ENCODE results near the gene TMIE. TPM values are rescaled to one million over a fixed set of nuclear protein-coding genes. Genes with fewer than 3 reads are reported as not detected.

Gene TMIE
- total RNA-seq, 1 experiment from 2014 or later, result 1.1 TPM

DNA sequence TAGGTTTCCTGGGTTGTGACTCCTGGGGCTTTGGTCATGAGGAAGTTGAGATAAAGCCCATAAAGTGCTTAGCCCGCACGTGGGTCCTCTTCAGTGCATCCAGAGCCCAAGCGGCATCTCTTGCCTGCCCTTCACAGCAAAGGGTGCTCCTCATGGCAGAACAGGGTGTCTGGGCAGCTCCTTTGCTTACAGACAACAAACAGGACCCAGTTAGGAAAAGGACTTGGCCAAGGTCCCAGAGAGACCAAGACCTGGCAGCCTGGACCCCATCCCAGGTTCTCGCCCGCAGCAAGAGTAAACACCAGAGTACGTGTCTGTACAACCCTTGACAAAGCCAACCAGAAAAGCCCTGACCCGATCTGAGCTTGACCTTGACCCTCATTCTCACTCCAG, 34.7 kb upstream of the TMIE start:
- Histone ChIP-seq H3K36me3 (ENCODE audit: control insufficient read depth, insufficient read depth, low read length) (no peaks in the 10 kb centered on the region), H3K4me1 (ENCODE audit: control insufficient read depth, insufficient read depth, low read length) (no peaks in the 10 kb centered on the region), H3K27me3 (ENCODE audit: control insufficient read depth, insufficient read depth, low read length) (no peaks in the 10 kb centered on the region), H3K9me3 (ENCODE audit: control insufficient read depth, insufficient read depth, low read depth, low read length) (no peaks in the 10 kb centered on the region), H3K27ac (ENCODE audit: low read length) (no peak overlapping the region), H3K4me3 (ENCODE audit: low read depth in 2 of 2, low read length in 2 of 2) (no peak overlapping the region)
- ChIA-PET POLR2A (no interaction called here), CTCF (no interaction called here)
- TF ChIP-seq, protein P1, sequence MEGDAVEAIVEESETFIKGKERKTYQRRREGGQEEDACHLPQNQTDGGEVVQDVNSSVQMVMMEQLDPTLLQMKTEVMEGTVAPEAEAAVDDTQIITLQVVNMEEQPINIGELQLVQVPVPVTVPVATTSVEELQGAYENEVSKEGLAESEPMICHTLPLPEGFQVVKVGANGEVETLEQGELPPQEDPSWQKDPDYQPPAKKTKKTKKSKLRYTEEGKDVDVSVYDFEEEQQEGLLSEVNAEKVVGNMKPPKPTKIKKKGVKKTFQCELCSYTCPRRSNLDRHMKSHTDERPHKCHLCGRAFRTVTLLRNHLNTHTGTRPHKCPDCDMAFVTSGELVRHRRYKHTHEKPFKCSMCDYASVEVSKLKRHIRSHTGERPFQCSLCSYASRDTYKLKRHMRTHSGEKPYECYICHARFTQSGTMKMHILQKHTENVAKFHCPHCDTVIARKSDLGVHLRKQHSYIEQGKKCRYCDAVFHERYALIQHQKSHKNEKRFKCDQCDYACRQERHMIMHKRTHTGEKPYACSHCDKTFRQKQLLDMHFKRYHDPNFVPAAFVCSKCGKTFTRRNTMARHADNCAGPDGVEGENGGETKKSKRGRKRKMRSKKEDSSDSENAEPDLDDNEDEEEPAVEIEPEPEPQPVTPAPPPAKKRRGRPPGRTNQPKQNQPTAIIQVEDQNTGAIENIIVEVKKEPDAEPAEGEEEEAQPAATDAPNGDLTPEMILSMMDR (IDR thresholded peaks at IDR 0.05), result no peak
- no peak for DNase-seq (ENCODE audit: low read depth, low spot score)
- in situ Hi-C loops (cut with HindIII; ENCODE audit: low pct_unique_long_range_greater_than_20kb, low sequenced_read_pairs), result no loop called here
- intact Hi-C loops (cut with micrococcal nuclease; ENCODE audit: unreplicated experiment), result no loop called here
- no peak for ATAC-seq
- BruUV-seq (replicated peaks), result no TSS peak

DNA sequence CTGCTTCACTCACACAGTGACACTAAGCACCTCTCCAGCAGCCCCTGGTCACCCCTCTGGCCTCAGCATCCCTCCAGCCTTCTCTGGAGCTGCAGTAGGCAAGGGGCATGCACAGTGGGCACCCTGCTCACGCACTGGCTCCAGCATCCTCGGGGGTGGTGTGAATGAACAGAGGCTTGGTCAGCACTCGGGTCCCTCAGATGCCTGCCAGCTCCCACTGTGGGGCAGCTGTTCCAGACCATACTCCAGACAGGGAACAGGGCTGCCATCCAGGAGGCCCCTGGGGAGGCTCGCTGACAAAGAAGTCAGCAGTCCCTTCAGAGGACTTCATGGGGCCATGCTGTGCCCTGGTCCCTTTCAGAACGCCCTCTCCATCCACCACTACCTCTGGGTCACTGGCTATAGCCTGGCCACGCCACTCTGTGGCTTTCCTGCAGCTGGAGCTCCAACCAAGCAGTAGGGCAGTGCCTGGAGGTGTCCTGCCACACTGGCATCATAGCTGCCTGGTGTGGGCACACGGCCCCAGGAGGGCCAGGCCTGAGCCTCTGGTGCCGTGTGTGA, 34.1 kb upstream of the TMIE start:
- DNase-seq (ENCODE audit: low read depth, low spot score), result no peak
- in situ Hi-C loops (cut with HindIII; ENCODE audit: low pct_unique_long_range_greater_than_20kb, low sequenced_read_pairs) (no loop called here), intact Hi-C loops (cut with micrococcal nuclease; ENCODE audit: unreplicated experiment) (no loop called here)
- Histone ChIP-seq H3K4me3 (ENCODE audit: low read depth in 2 of 2, low read length in 2 of 2) (no peak overlapping the region), H3K36me3 (ENCODE audit: control insufficient read depth, insufficient read depth, low read length) (no peaks in the 10 kb centered on the region), H3K27ac (ENCODE audit: low read length) (no peak overlapping the region), H3K4me1 (ENCODE audit: control insufficient read depth, insufficient read depth, low read length) (no peaks in the 10 kb centered on the region), H3K9me3 (ENCODE audit: control insufficient read depth, insufficient read depth, low read depth, low read length) (no peaks in the 10 kb centered on the region), H3K27me3 (ENCODE audit: control insufficient read depth, insufficient read depth, low read length) (no peaks in the 10 kb centered on the region)
- POLR2A ChIA-PET, result no interaction called here
- no peak for ATAC-seq
- TF ChIP-seq, protein P2, sequence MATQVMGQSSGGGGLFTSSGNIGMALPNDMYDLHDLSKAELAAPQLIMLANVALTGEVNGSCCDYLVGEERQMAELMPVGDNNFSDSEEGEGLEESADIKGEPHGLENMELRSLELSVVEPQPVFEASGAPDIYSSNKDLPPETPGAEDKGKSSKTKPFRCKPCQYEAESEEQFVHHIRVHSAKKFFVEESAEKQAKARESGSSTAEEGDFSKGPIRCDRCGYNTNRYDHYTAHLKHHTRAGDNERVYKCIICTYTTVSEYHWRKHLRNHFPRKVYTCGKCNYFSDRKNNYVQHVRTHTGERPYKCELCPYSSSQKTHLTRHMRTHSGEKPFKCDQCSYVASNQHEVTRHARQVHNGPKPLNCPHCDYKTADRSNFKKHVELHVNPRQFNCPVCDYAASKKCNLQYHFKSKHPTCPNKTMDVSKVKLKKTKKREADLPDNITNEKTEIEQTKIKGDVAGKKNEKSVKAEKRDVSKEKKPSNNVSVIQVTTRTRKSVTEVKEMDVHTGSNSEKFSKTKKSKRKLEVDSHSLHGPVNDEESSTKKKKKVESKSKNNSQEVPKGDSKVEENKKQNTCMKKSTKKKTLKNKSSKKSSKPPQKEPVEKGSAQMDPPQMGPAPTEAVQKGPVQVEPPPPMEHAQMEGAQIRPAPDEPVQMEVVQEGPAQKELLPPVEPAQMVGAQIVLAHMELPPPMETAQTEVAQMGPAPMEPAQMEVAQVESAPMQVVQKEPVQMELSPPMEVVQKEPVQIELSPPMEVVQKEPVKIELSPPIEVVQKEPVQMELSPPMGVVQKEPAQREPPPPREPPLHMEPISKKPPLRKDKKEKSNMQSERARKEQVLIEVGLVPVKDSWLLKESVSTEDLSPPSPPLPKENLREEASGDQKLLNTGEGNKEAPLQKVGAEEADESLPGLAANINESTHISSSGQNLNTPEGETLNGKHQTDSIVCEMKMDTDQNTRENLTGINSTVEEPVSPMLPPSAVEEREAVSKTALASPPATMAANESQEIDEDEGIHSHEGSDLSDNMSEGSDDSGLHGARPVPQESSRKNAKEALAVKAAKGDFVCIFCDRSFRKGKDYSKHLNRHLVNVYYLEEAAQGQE (IDR thresholded peaks at IDR 0.05; ENCODE audit: insufficient read depth in 1 of 2, low read depth in 2 of 2, low read length in 1 of 2), result no peak
- TF ChIP-seq TCF7L2 (IDR thresholded peaks at IDR 0.05; ENCODE audit: low read depth, low read length) (no peak), SIN3A (IDR thresholded peaks at IDR 0.05; ENCODE audit: borderline replicate concordance, insufficient read depth, low read depth, low read length) (no peak), POLR2AphosphoS5 (IDR thresholded peaks at IDR 0.05; ENCODE audit: low read depth, low read length) (no peak)
- TF ChIP-seq, protein P1 (IDR thresholded peaks at IDR 0.05), result no peak
- no TSS peak for BruUV-seq (replicated peaks)
- CTCF ChIA-PET, result no interaction called here
